Anterior cingulate cortex (tissue), 58 donors: ENCODE data around the gene KHDRBS1.
"Not testable (repeated sequence)": the region's sequence is repeated elsewhere in the genome, so short reads cannot be mapped to it uniquely, and the experiment has no call there.

Experiments used
- DNase-seq, 58 donors: peaks; one replicate each; lab custom pipeline; 2025; lab: John Stamatoyannopoulos, UW

The KHDRBS1 gene

GRCh38 chr1:32062867-32063230 lies 49.2 kb downstream of the KHDRBS1 start:
- no peak for DNase-seq

GRCh38 chr1:32063261-32063681 lies 49.6 kb downstream of the KHDRBS1 start:
- peak in 3 of 58 donors; percentile 19 to 59 (median 23) for DNase-seq

- DNase-seq, result not testable (repeated sequence)
Measured at GRCh38 chr1:32065613-32066488, 52.2 kb downstream of the KHDRBS1 start.

- DNase-seq, result peak in 27 of 58 donors; percentile 8 to 71 (median 30)
Measured at GRCh38 chr1:32066489-32066873, 52.8 kb downstream of the KHDRBS1 start.

GRCh38 chr1:32068957-32069588 lies 55.4 kb downstream of the KHDRBS1 start:
- DNase-seq, result no peak

GRCh38 chr1:32071758-32072621 lies 58.3 kb downstream of the KHDRBS1 start:
- DNase-seq, result no peak

- DNase-seq, result peak; percentile 78 to 98 (median 94)
Measured at GRCh38 chr1:32072622-32073298, 59.1 kb downstream of the KHDRBS1 start, which contains the start of gene TMEM39B. Gene TMEM39B, plus strand, starts transcription at chr1:32072939. Its CDS starts 109 bp downstream, at chr1:32073048.

- DNase-seq, result peak in 16 of 58 donors; percentile 72 to 97 (median 86)
Measured at GRCh38 chr1:32073299-32074229, 59.9 kb downstream of the KHDRBS1 start.

- no peak for DNase-seq
Measured at GRCh38 chr1:32074841-32075240, 61.2 kb downstream of the KHDRBS1 start.

- DNase-seq, result peak in 3 of 58 donors; percentile 5 to 28 (median 10)
Measured at GRCh38 chr1:32077451-32077850, 63.8 kb downstream of the KHDRBS1 start.

GRCh38 chr1:32082022-32082421 lies 68.4 kb downstream of the KHDRBS1 start:
- no peak for DNase-seq

- DNase-seq, result not testable (repeated sequence)
Measured at GRCh38 chr1:32086381-32086780, 72.7 kb downstream of the KHDRBS1 start.

GRCh38 chr1:32091176-32091575 lies 77.5 kb downstream of the KHDRBS1 start:
- DNase-seq, result peak in 1 of 58 donors; percentile 14

GRCh38 chr1:32091591-32091990 lies 77.9 kb downstream of the KHDRBS1 start:
- no peak for DNase-seq
